ENCODE measurements around the gene FHIT. TPM values are rescaled to one million over a fixed set of nuclear protein-coding genes. Genes with fewer than 3 reads are reported as not detected.

FHIT gene
- polyA plus RNA-seq, 1 of the 3 experiments (the other 2 are of a cell fraction): 0.41 TPM

- no peak for TF ChIP-seq FOXM1 (IDR thresholded peaks at IDR 0.05; ENCODE audit: low read depth)
Measured at GRCh38 chr3:60967141-60967540, 284.1 kb downstream of the FHIT start (continued).

DNA sequence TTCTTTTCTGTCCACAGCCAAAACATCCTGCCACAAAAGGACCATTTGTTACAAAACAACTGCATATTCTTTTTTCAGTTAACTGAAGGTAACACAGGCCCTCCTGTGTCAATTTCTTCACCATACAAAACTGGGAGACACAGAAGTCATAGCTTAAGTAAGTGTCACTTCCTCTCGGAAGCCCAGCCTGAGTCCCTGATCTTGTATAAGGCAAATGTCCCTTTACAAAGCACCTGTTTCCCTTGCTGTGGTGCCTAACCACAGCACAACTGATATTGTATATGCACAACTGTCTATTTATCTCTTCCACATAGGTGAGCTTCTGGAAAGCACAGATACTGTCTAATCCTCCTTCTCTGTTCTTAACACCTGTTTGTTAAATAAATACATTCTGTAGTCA is 293.7 kb downstream of the FHIT start:
- no peaks in the 10 kb centered on the region for H4K20me1 ChIP-seq (ENCODE audit: insufficient read depth)
- DNase-seq: no peak
- ChIA-PET POLR2A (no interaction called here), CTCF (interaction anchor here (1.1 kb wide), 1 partner anchor 9 kb away, joined by 3 read pairs; no protein-coding TSS in a partner anchor)
- H3K27me3 ChIP-seq (ENCODE audit: insufficient read depth): no peaks in the 10 kb centered on the region
- no peak overlapping the region for H3K4me2 ChIP-seq
- no peak overlapping the region for H2AFZ ChIP-seq (ENCODE audit: low read depth)
- TF ChIP-seq EZH2phosphoT487 (IDR thresholded peaks at IDR 0.05; ENCODE audit: borderline replicate concordance, low read depth) (no peak), POLR2AphosphoS5 (IDR thresholded peaks at IDR 0.05; ENCODE audit: low read depth, low read length) (no peak), ZBTB33 (IDR thresholded peaks at IDR 0.05; ENCODE audit: borderline replicate concordance, low read depth) (no peak), RCOR1 (IDR thresholded peaks at IDR 0.05; ENCODE audit: low read length) (no peak), SIN3A (IDR thresholded peaks at IDR 0.05; ENCODE audit: borderline replicate concordance, low read depth, low read length) (no peak), FOSL2 (IDR thresholded peaks at IDR 0.05; ENCODE audit: borderline replicate concordance, low read depth) (no peak), CHD2 (IDR thresholded peaks at IDR 0.05; ENCODE audit: low read length, partially characterized antibody) (no peak), EP300 (IDR thresholded peaks at IDR 0.05; ENCODE audit: borderline replicate concordance in 1 of 2, low read depth in 1 of 2, low read length in 1 of 2) (no peak), FOXJ3 (CRISPR knock-in tag; IDR thresholded peaks at IDR 0.05) (no peak), USF1 (IDR thresholded peaks at IDR 0.05; ENCODE audit: borderline replicate concordance, low read depth) (no peak), TCF12 (IDR thresholded peaks at IDR 0.05) (no peak), JUND (IDR thresholded peaks at IDR 0.05) (no peak), ELF1 (IDR thresholded peaks at IDR 0.05) (no peak)
- TF ChIP-seq, protein P1, sequence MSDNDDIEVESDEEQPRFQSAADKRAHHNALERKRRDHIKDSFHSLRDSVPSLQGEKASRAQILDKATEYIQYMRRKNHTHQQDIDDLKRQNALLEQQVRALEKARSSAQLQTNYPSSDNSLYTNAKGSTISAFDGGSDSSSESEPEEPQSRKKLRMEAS (IDR thresholded peaks at IDR 0.05; ENCODE audit: low read depth): no peak
- TF ChIP-seq, protein P2, sequence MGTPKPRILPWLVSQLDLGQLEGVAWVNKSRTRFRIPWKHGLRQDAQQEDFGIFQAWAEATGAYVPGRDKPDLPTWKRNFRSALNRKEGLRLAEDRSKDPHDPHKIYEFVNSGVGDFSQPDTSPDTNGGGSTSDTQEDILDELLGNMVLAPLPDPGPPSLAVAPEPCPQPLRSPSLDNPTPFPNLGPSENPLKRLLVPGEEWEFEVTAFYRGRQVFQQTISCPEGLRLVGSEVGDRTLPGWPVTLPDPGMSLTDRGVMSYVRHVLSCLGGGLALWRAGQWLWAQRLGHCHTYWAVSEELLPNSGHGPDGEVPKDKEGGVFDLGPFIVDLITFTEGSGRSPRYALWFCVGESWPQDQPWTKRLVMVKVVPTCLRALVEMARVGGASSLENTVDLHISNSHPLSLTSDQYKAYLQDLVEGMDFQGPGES (IDR thresholded peaks at IDR 0.05; ENCODE audit: low read depth, low read length): no peak
- TF ChIP-seq, protein P3, sequence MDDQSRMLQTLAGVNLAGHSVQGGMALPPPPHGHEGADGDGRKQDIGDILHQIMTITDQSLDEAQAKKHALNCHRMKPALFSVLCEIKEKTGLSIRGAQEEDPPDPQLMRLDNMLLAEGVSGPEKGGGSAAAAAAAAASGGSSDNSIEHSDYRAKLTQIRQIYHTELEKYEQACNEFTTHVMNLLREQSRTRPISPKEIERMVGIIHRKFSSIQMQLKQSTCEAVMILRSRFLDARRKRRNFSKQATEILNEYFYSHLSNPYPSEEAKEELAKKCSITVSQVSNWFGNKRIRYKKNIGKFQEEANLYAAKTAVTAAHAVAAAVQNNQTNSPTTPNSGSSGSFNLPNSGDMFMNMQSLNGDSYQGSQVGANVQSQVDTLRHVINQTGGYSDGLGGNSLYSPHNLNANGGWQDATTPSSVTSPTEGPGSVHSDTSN (IDR thresholded peaks at IDR 0.05): no peak
- no peaks in the 10 kb centered on the region for H3K36me3 ChIP-seq (replicated peaks in 1 of 2; ENCODE audit: control insufficient read depth in 1 of 2, insufficient read depth in 2 of 2, low read length in 1 of 2)
- H3F3A ChIP-seq (replicated peaks; ENCODE audit: insufficient read depth): no peaks in the 10 kb centered on the region
- H3K4me3 ChIP-seq (ENCODE audit: low read depth in 2 of 2, low read length in 1 of 2): no peak overlapping the region
- H3K9ac ChIP-seq: no peak overlapping the region
- H3K79me2 ChIP-seq (ENCODE audit: insufficient read depth): no peaks in the 10 kb centered on the region
- no peak overlapping the region for H3K27ac ChIP-seq (ENCODE audit: low read depth in 2 of 2, low read length in 1 of 2)
- no peaks in the 10 kb centered on the region for H3K9me3 ChIP-seq
- H3K9me2 ChIP-seq: no peaks in the 10 kb centered on the region
- H3K4me1 ChIP-seq (ENCODE audit: control insufficient read depth in 1 of 2, insufficient read depth in 2 of 2, low read depth in 1 of 2, low read length in 1 of 2): no peaks in the 10 kb centered on the region
- 75% methylated on average over 1 of the region's 1 CpG for WGBS (ENCODE audit: low lambda C conversion rate)
